ENCODE measurements around the gene HRAS.
"Not testable (repeated sequence)": the region's sequence is repeated elsewhere in the genome, so short reads cannot be mapped to it uniquely, and the experiment has no call there.

HRAS gene

GRCh38 chr11:534396-535209 is 773 bp downstream of the HRAS start:
- in situ Hi-C loops (cut with HindIII; ENCODE audit: low sequenced_read_pairs), result no loop called here

- in situ Hi-C loops (cut with HindIII; ENCODE audit: low sequenced_read_pairs), result no loop called here
Observed at GRCh38 chr11:533586-534395, 1.6 kb downstream of the HRAS start.

GRCh38 chr11:532986-533585 is 2.3 kb downstream of the HRAS start:
- in situ Hi-C loops (cut with HindIII; ENCODE audit: low sequenced_read_pairs), result no loop called here

GRCh38 chr11:532527-532985 is 2.8 kb downstream of the HRAS start:
- in situ Hi-C loops (cut with HindIII; ENCODE audit: low sequenced_read_pairs), result no loop called here

- in situ Hi-C loops (cut with HindIII; ENCODE audit: low sequenced_read_pairs), result no loop called here
Observed at GRCh38 chr11:531919-532526, 3.4 kb downstream of the HRAS start.

GRCh38 chr11:530960-531831 is 4.2 kb downstream of the HRAS start:
- in situ Hi-C loops (cut with HindIII; ENCODE audit: low sequenced_read_pairs), result no loop called here

- in situ Hi-C loops (cut with HindIII; ENCODE audit: low sequenced_read_pairs), result no loop called here
Observed at GRCh38 chr11:529728-530411, 5.5 kb downstream of the HRAS start.

GRCh38 chr11:528815-529727 is 6.3 kb downstream of the HRAS start:
- in situ Hi-C loops (cut with HindIII; ENCODE audit: low sequenced_read_pairs), result no loop called here

GRCh38 chr11:528166-528814 is 7.1 kb downstream of the HRAS start:
- in situ Hi-C loops (cut with HindIII; ENCODE audit: low sequenced_read_pairs), result no loop called here

GRCh38 chr11:526192-526591 is 9.2 kb downstream of the HRAS start:
- in situ Hi-C loops (cut with HindIII; ENCODE audit: low sequenced_read_pairs), result no loop called here

- in situ Hi-C loops (cut with HindIII; ENCODE audit: low sequenced_read_pairs), result no loop called here
Observed at GRCh38 chr11:521177-521688, 14.1 kb downstream of the HRAS start.

- in situ Hi-C loops (cut with HindIII; ENCODE audit: low sequenced_read_pairs), result no loop called here
Observed at GRCh38 chr11:520428-521176, 14.8 kb downstream of the HRAS start.

- in situ Hi-C loops (cut with HindIII; ENCODE audit: low sequenced_read_pairs), result no loop called here
Observed at GRCh38 chr11:518463-519202, 16.7 kb downstream of the HRAS start.

- in situ Hi-C loops (cut with HindIII; ENCODE audit: low sequenced_read_pairs), result not testable (repeated sequence)
Observed at GRCh38 chr11:516918-517685, 18.3 kb downstream of the HRAS start.

GRCh38 chr11:516400-516799 is 19.0 kb downstream of the HRAS start:
- in situ Hi-C loops (cut with HindIII; ENCODE audit: low sequenced_read_pairs), result no loop called here

GRCh38 chr11:515131-515530 is 20.2 kb downstream of the HRAS start:
- in situ Hi-C loops (cut with HindIII; ENCODE audit: low sequenced_read_pairs), result no loop called here
